Activated effector memory CD4-positive, alpha-beta T cell treated with Interleukin-2 at 50 U/mL for 16 hours (primary cell): ENCODE measurements around the gene NTN5.

ENCODE experiments used
- DNase-seq: peaks from one replicate; pipeline ENCODE4 v3.0.0-alpha.2; 2020

The NTN5 gene

GRCh38 chr19:48628486-48629296 is 44.1 kb downstream of the NTN5 start:
- DNase-seq = no peak

DNA sequence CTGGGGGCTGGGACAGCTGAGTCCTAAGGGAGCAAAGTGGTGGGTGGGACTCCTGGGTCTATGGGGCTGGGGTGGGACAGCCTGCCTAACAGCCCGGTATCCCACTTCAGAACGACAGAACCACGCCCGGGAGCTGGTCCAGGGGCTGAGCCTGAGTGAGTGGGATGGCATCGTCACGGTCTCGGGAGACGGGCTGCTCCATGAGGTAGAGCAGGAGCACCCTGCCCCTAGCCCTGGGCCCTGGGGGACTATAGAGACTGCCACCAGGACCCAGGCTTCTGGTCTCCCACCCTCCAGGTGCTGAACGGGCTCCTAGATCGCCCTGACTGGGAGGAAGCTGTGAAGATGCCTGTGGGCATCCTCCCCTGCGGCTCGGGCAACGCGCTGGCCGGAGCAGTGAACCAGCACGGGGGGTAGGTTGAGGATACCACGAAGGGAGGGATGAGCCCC is 44.9 kb downstream of the NTN5 start:
- DNase-seq = no peak

DNA sequence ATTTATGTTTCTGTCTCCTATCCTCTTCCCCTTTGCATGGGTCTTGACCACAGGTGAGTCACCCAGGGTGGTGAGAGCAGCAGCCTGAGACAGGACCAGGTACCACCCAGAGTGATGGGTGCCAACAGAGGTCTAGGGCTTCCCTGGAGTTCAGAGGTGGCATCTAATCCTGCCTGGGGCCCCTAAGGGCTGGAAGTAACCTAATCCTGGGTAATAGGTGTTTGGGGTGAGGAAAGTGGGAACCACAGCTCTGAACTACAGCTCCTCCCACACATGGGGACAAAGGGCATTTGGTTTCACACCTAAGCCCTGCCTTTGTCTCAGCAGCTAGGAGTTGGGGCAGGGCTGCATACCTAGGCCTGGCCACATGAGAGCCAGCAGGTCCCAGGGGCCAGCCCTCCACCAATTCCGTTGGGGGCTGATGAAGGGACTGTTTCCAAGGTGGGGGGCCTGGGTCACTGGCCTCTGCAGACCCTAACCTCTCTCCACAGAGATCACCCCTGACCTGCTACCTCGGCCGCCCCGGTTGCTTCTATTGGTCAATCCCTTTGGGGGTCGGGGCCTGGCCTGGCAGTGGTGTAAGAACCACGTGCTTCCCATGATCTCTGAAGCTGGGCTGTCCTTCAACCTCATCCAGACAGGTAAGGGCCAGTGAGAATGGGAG is 45.5 kb downstream of the NTN5 start:
- no peak for DNase-seq

DNA sequence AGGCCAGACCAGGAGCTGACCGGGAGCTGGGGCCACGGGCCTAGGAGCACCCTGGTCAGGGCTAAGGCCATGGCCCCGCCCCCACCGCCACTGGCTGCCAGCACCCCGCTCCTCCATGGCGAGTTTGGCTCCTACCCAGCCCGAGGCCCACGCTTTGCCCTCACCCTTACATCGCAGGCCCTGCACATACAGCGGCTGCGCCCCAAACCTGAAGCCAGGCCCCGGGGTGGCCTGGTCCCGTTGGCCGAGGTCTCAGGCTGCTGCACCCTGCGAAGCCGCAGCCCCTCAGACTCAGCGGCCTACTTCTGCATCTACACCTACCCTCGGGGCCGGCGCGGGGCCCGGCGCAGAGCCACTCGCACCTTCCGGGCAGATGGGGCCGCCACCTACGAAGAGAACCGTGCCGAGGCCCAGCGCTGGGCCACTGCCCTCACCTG is 46.9 kb downstream of the NTN5 start:
- DNase-seq = no peak

DNA sequence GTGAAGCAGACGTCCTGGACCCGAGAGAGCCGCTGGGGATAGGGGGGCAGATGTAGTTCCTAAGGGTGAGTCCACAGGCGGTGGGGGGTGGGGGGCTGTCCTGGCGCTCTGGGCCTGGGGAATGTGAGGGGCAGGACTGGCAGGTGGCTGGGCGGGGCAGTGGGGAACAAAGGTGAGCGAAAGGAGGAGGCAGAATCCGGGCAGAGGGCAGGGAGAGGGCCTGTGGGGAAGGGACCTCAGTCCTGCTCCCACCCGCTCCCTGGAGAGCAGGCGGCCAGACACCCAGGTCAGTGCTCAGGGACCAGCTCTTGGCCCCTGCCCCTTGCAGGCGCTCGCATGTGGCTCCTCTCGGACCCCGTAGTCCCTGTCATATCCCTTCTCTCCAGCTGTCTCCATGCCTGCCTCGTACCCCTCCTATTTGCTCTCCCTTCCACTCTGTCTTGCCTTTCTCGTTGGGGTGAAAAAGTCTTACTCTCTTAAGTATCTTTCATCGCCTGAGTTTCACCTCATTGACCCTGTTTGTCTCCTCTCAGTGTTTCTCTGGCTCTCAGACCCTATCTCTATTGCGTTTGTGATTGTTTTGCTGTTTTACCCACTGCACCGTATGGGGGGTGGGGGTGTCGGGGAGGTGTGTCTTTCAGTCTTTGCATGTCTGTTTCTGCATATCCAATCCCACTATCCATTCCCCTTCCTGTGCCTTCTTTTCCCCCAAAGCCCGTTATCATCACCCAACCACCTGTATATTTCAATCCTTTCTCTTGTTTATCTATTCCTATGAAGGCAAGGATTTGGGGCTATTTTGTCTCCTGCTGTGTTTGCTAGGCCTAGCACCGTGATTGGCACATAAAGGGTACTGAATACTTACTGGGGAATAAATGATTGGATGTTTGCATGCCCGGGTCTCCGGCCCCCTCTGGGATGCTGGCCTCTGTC is 47.8 kb downstream of the NTN5 start:
- DNase-seq = no peak

DNA sequence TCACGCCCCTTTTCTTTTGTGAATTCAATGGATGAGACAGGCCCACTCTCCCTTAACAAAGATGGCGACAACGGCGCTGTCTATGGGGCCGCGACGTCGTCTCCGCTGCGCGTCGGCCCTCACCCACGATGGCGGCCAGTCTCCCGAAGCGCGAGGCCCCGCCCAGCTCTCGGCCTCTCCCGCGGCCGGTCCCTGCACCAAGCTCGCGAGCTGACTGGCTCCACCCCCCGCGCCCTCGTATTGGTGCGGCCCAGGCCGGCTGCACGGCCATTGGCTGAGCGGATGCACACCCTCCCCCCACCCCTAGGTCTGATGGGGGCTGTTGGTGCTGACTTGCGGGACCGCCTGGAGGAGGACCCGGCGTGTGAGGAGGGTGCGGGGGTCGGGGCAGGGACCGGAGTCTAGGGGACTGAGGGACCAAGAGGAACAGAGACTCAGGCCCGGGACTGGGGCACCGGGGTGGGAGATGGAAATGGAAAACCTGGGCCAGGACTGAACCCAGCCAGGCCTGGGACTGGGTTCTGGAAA is 48.7 kb downstream of the NTN5 start:
- peak; percentile 93 for DNase-seq

- no peak for DNase-seq
Measured at GRCh38 chr19:48623556-48624066, 49.2 kb downstream of the NTN5 start.

DNA sequence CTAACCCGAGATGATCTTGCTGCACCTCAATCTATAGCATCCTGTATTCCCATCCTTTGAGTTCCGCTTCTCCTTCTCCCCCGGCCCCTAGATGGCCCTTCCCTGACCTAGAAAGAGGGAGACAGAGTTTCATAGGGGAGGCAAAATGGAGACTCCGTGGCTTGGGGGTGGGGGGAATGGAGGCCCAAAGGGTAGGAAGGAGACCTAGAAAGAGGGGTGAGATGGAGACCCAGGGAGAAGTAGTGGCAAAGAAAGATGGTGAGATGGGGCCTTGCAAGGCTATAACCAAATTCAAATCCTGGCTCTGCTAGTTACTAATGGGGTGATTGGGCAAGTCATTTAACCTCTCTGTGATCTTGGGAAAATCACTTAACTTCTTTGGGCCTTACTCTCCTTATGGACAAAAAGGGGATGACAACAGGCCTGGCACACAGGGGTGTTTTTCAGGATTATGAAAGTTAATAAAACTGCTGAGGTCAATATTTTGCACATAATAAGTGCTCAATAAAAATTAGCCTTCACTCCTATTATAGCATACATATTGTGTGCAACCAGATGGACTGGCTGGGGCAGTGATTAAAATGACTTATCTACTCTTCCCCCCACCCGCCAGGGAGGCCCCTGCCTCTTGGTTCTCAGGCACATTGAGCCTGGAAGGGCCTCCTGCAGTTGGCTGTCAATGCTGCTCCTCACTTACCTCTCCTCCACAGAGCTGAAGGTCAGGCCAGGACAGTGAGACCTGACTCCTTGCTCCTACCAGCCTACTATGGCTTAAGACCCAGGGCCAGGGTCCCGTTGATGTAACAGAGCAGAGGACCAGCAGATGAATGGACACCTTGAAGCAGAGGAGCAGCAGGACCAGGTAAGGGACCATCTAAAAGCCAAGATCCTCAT is 52.9 kb downstream of the NTN5 start:
- no peak for DNase-seq

DNA sequence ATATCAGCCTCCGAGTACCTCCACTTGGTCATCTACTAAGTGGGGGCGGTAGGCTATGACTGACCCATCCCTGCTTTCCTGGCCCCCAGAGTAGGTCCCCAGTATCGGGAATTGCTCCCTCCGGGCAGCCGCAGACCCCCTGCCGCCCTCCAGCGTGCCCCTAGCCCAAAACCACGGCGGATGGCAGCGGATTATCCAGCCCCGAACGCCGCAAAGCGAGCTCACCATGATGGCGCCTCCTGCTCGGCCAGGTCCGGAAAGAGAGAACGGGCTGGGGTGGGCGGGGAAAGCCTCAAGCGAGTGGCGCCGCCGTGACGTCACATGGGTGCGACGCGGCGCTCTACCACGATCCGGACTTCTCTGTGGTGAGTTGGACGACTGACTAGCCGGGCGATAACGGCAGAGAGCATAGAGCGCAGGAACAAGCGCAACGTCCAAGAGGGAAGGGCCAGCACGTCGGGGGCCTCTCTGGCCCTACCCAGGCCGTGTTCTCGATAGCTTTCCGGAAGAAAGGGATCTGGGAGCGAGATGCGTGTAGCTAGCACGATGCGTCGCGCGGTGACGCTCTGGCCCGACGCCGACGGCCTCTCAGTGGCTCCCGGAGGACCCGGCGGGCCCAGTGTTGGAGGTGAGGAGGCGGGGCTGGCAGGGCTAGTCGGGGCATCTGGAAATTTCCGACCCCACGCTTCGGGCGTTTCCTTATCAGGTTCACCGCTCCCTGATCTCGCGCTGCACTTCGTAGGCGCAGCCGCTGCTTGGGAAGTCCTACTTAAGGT is 53.7 kb downstream of the NTN5 start, which contains the start of the genes RPL18 and SPHK2:
Gene RPL18 (minus strand): TSS at position 263 of the 776 bp plus-strand sequence. CDS start 35 bp downstream, at position 228.
Gene SPHK2 (plus strand): TSS at position 591 of the 776 bp plus-strand sequence. CDS start 1,009 bp downstream, outside the sequence.
- peak; percentile 94 for DNase-seq

DNA sequence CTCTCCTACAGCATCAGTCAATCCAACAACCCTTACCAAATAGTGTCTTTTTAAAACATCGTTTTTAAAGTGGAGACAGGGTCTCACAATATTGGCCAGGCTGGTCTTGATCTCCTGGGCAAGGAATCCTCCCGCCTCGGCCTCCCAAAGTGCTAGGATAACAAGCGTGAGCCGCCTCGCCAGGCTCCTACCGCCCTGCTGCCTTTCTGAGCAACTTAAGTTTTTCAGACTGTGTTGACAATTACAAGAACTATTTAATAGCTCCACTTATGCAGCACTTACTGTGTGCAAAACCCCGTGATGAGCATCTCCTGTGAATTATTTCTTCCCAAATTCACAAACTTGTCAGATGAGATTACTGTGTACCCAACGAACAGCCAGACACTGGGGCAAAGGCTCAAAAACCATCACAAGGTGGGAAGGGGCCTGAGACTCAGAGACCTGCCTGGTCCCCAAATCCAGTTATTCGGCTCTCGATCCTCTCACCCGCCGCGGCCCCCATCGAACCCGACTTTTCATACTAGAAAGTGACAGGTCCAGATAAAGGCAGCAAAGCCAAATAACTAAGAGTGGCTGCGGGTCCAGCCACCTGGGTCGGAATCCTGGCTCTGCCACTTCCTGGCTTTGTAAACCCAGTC is 54.4 kb downstream of the NTN5 start:
- DNase-seq = no peak

DNA sequence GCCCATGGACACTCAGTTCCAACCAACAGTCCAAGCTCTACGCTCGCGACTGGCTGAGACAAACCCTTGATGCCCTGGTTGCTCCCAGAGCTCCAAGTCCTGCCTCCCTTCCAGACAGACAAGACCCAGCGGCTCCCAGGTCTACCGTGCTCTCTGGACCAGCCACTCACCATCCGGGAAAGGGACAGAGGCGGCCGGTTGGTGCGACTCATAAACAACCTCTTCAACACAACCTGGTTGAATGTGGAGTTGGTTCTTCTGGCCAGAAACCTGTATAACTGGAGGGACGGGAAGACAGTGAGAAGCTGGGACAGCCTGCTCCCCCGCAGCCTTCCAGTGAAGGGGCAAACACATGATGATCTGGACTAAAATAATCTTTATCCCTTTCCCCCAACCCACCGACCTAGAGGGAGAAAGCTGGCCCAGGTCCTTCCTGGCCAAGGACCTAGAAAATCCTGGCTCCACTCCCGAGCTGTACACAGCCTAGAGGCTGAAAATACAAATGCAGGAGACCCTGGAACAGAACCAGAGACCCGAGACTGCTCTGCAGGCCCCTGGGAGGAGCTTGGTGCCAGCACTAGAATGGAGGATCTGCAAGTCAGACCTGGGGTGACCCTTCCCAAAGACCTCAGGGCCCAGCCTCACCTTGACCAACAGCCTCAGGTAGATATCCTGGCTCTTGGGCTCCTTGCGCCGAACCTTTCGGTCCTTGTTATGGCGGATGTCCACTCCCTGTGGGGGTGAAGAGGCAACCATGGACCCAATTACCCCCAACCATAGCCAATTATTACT is 55.5 kb downstream of the NTN5 start:
- DNase-seq = no peak

DNA sequence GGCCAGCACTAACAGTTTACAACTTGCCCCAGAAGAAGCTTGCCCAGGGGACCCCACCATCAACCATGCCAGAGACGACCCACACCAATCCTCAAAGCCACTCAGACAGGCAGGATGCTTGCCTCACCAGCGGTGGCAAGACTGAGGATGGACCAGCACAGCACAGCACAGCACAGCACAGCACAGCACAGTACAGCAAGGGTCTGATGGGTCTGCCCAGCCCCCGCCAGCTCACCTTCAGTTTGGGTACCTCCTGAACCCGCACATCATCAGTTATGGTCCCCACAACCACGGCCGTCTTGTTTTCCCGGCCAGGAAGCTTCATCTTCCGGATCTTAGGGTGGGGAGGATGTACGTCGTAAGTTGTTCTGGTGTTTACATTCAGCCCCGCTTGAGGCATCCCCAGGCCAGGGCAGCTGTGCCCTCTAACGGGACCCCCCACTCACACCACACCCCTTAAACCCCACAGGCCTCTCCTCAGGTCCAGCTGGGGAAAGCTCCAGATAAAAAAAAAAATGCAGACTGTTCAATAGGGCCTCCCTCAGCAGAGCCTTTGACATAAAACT is 56.2 kb downstream of the NTN5 start:
- no peak for DNase-seq

GRCh38 chr19:48616041-48616436 is 56.8 kb downstream of the NTN5 start:
- DNase-seq = no peak

- no peak for DNase-seq
Measured at GRCh38 chr19:48615231-48616040, 57.4 kb downstream of the NTN5 start.

GRCh38 chr19:48614436-48615230 is 58.2 kb downstream of the NTN5 start, which contains the start of gene FAM83E:
Gene FAM83E, minus strand, starts transcription at chr19:48615076. Its CDS starts 1,704 bp downstream, at chr19:48613372.
- no peak for DNase-seq

DNA sequence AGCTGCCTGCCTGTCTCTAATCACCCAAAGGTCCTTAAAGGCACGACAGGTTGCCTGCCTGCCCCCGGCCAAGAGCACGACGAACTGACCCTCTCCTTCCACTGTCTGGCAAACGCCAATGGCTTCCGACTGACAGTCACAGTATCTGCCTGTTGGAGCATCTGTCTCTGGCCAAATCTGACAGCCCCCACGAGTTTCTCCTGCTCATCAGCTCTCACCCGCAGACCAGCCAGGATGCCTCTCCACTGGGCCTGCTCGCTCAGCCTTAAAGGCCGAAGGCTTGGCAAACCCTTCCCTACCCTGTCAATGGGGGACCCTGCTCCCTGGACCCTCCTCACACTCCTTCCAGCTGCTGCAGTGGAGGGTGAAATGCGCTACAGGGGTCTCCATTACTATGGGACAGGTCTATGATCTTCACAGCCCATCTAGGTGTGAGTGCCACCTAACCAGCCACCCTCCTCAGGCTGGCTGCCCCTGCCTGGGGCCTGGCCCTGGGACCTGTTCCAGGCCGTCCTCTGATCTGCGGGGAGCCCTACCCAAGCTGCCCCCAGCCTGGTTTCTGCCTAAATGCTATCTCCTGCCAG is 58.9 kb downstream of the NTN5 start:
- no peak for DNase-seq
